ENCODE results near the gene OR10A5. TPM values are rescaled to one million over a fixed set of nuclear protein-coding genes. Genes with fewer than 3 reads are reported as not detected.

Gene OR10A5
- total RNA-seq, 4 donors from 2014 or later, result not detected

- Histone ChIP-seq H3K27me3 (no peaks in the 10 kb centered on the region), H3K4me1 (no peaks in the 10 kb centered on the region), H3K27ac (no peak overlapping the region), H3K36me3 (no peaks in the 10 kb centered on the region), H3K4me3 (no peak overlapping the region), H3K9me3 (no peaks in the 10 kb centered on the region)
- 96% methylated on average over 5 of the region's 5 CpGs for WGBS
- DNase-seq (ENCODE audit: low spot score in 2 of 2), result no peak
- TF ChIP-seq POLR2AphosphoS5 (IDR thresholded peaks at IDR 0.05) (no peak), POLR2A (IDR thresholded peaks at IDR 0.05) (no peak), EP300 (IDR thresholded peaks at IDR 0.05) (no peak), CTCF (IDR thresholded peaks at IDR 0.05) (no peak)
These were observed 26.5 kb upstream of the OR10A5 start for GRCh38 chr11:6818967-6819366.

GRCh38 chr11:6824136-6824823 is 21.2 kb upstream of the OR10A5 start:
- no peaks in the 10 kb centered on the region for H3K27me3 ChIP-seq
- H3K4me3 ChIP-seq, result no peak overlapping the region
- TF ChIP-seq CTCF (IDR thresholded peaks at IDR 0.05) (no peak), POLR2A (IDR thresholded peaks at IDR 0.05) (no peak), EP300 (IDR thresholded peaks at IDR 0.05) (no peak), POLR2AphosphoS5 (IDR thresholded peaks at IDR 0.05) (no peak)
- H3K36me3 ChIP-seq, result no peaks in the 10 kb centered on the region
- H3K27ac ChIP-seq, result no peak overlapping the region
- no peaks in the 10 kb centered on the region for H3K9me3 ChIP-seq
- 67% methylated on average over 5 of the region's 5 CpGs for WGBS
- no peak for DNase-seq (ENCODE audit: low spot score in 2 of 2)
- H3K4me1 ChIP-seq, result no peaks in the 10 kb centered on the region

- no peaks in the 10 kb centered on the region for H3K4me1 ChIP-seq
- H3K36me3 ChIP-seq, result no peaks in the 10 kb centered on the region
- no peaks in the 10 kb centered on the region for H3K27me3 ChIP-seq
- H3K27ac ChIP-seq, result no peak overlapping the region
- no peak overlapping the region for H3K4me3 ChIP-seq
- H3K9me3 ChIP-seq, result no peaks in the 10 kb centered on the region
- 82% methylated on average over 7 of the region's 7 CpGs for WGBS
- DNase-seq (ENCODE audit: low spot score in 2 of 2), result no peak
- TF ChIP-seq POLR2AphosphoS5 (IDR thresholded peaks at IDR 0.05) (no peak), CTCF (IDR thresholded peaks at IDR 0.05) (no peak), EP300 (IDR thresholded peaks at IDR 0.05) (no peak), POLR2A (IDR thresholded peaks at IDR 0.05) (no peak)
These were observed 20.2 kb upstream of the OR10A5 start for GRCh38 chr11:6825231-6825744.

- no peak overlapping the region for H3K27ac ChIP-seq
- H3K4me3 ChIP-seq, result no peak overlapping the region
- no peaks in the 10 kb centered on the region for H3K4me1 ChIP-seq
- no peaks in the 10 kb centered on the region for H3K36me3 ChIP-seq
- TF ChIP-seq POLR2A (IDR thresholded peaks at IDR 0.05) (no peak), POLR2AphosphoS5 (IDR thresholded peaks at IDR 0.05) (no peak), CTCF (IDR thresholded peaks at IDR 0.05) (no peak), EP300 (IDR thresholded peaks at IDR 0.05) (no peak)
- no peak for DNase-seq (ENCODE audit: low spot score in 2 of 2)
- no peaks in the 10 kb centered on the region for H3K27me3 ChIP-seq
- WGBS, result 96% methylated on average over 1 of the region's 1 CpG
- no peaks in the 10 kb centered on the region for H3K9me3 ChIP-seq
These were observed 17.4 kb upstream of the OR10A5 start for GRCh38 chr11:6828103-6828502.

- DNase-seq (ENCODE audit: low spot score in 2 of 2), result no peak
- TF ChIP-seq POLR2AphosphoS5 (IDR thresholded peaks at IDR 0.05) (no peak), CTCF (IDR thresholded peaks at IDR 0.05) (no peak), POLR2A (IDR thresholded peaks at IDR 0.05) (no peak), EP300 (IDR thresholded peaks at IDR 0.05) (no peak)
- WGBS, result 75% methylated on average over 6 of the region's 6 CpGs
- Histone ChIP-seq H3K36me3 (no peaks in the 10 kb centered on the region), H3K27ac (no peak overlapping the region), H3K4me1 (no peaks in the 10 kb centered on the region), H3K4me3 (no peak overlapping the region), H3K27me3 (no peaks in the 10 kb centered on the region), H3K9me3 (no peaks in the 10 kb centered on the region)
These were observed 12.1 kb upstream of the OR10A5 start for GRCh38 chr11:6833356-6833755.
